GM23248 (cell line): ENCODE data around the gene RARS2. TPM values are rescaled to one million over a fixed set of nuclear protein-coding genes. Genes with fewer than 3 reads are reported as not detected.

Experiments used
- DNase-seq: peaks from one replicate; pipeline ENCODE4 v3.0.0-alpha.2; 2015
- H2AFZ ChIP-seq: fragments of 200-600 bp; sonication (generic); 2 replicates; pipeline ENCODE4 v1.6.1; 2016; ENCODE audit warnings: antibody characterized with exemption
- H3F3A ChIP-seq: fragments of 200-600 bp; sonication (generic); 2 replicates; pipeline ENCODE4 v1.6.1; 2016; ENCODE audit warnings: mild to moderate bottlenecking, antibody characterized with exemption, mixed run types; ENCODE audit not compliant: insufficient read depth
- H3K27ac ChIP-seq: fragments of 200-600 bp; sonication (generic); 2 replicates; pipeline ENCODE4 v1.5.1; 2016; ENCODE audit warnings: mild to moderate bottlenecking
- H3K27me3 ChIP-seq: fragments of 200-600 bp; sonication (generic); replicated peaks from 2 replicates; pipeline ENCODE4 v1.6.1; 2016; ENCODE audit warnings: mild to moderate bottlenecking; ENCODE audit not compliant: insufficient read depth
- H3K36me3 ChIP-seq: fragments of 200-600 bp; sonication (generic); 2 replicates; pipeline ENCODE4 v1.6.1; 2016; ENCODE audit warnings: low read depth, mild to moderate bottlenecking
- H3K4me1 ChIP-seq: fragments of 200-600 bp; sonication (generic); 2 replicates; pipeline ENCODE4 v1.6.1; 2016; ENCODE audit warnings: mild to moderate bottlenecking; ENCODE audit not compliant: insufficient read depth
- H3K4me2 ChIP-seq: fragments of 200-600 bp; sonication (generic); one replicate; pipeline ENCODE4 v1.6.1; 2016; ENCODE audit warnings: mild to moderate bottlenecking; ENCODE audit not compliant: unreplicated experiment
- H3K4me3 ChIP-seq: fragments of 200-600 bp; sonication (generic); 2 replicates; pipeline ENCODE4 v1.5.1; 2016; ENCODE audit warnings: mild to moderate bottlenecking
- H3K79me2 ChIP-seq: fragments of 200-600 bp; sonication (generic); 2 replicates; pipeline ENCODE4 v1.6.1; 2016; ENCODE audit warnings: mild to moderate bottlenecking; ENCODE audit not compliant: insufficient read depth
- H3K9ac ChIP-seq: fragments of 200-600 bp; sonication (generic); 2 replicates; pipeline ENCODE4 v1.6.1; 2016; ENCODE audit warnings: mild to moderate bottlenecking
- H3K9me2 ChIP-seq: fragments of 200-600 bp; sonication (generic); 2 replicates; pipeline ENCODE4 v1.6.1; 2016; ENCODE audit warnings: mixed run types, mild to moderate bottlenecking, moderate library complexity; ENCODE audit not compliant: insufficient read depth
- H3K9me3 ChIP-seq: fragments of 200-600 bp; sonication (generic); one replicate; pipeline ENCODE4 v1.6.1; 2017; ENCODE audit warnings: low read depth
- H4K20me1 ChIP-seq: fragments of 200-600 bp; sonication (generic); 2 replicates; pipeline ENCODE4 v1.6.0; 2016; ENCODE audit not compliant: insufficient read depth
- EZH2 ChIP-seq: fragments of 200-600 bp; sonication (generic); IDR thresholded peaks from 2 replicates; pipeline ENCODE4 v1.6.1; 2018; ENCODE audit warnings: antibody characterized with exemption, mild to moderate bottlenecking; ENCODE audit not compliant: insufficient read depth, poor library complexity, severe bottlenecking
- EZH2phosphoT487 ChIP-seq: fragments of 200-600 bp; sonication (generic); IDR thresholded peaks from 2 replicates; pipeline ENCODE4 v1.6.1; 2018; ENCODE audit warnings: antibody characterized with exemption, moderate library complexity, mild to moderate bottlenecking, low read depth; ENCODE audit not compliant: insufficient read depth
- WGBS, 2 experiments: methylation state at CpG; one replicate each; pipeline ENCODE4 v1.1.6; 2015 to 2017; ENCODE audit warnings: low lambda C conversion rate in 2 of 2, low coverage in 1 of 2; ENCODE audit errors: missing lambda C conversion rate in 2 of 2; 5-methylcytosine and 5-hydroxymethylcytosine counted together
- in situ Hi-C: fragments of 300-500 bp; cut with MboI; formaldehyde crosslinking; loops from 2 replicates; pipeline ENCODE4 v1.15.0; 2020
- polyA plus RNA-seq: library from polyadenylated mRNA; unstranded; fragments of >200 nt; fragmentation: Nextera tagmentation; extraction: Ambion mirVana; gene quantifications from 2 replicates; pipeline ENCODE4 v1.2.1, GENCODE V29; 2016
- total RNA-seq: library from RNA; depleted of rRNA; stranded (reverse); fragments of >200 nt; shearing (Covaris generic); gene quantifications from 2 replicates; pipeline ENCODE4 v1.2.3, GENCODE V29; 2014

Gene RARS2
- total and polyA plus RNA-seq, 2 experiments from 2014 or later = 38.7 to 77.3 TPM

- H3K9ac ChIP-seq = no peak overlapping the region
- no peaks in the 10 kb centered on the region for H3K27me3 ChIP-seq
- no peak overlapping the region for H2AFZ ChIP-seq
- H4K20me1 ChIP-seq = no peaks in the 10 kb centered on the region
- H3F3A ChIP-seq = no peaks in the 10 kb centered on the region
- no peaks in the 10 kb centered on the region for H3K9me3 ChIP-seq
- no peak for TF ChIP-seq EZH2
- no peak for TF ChIP-seq EZH2phosphoT487
- H3K4me1 ChIP-seq = no peaks in the 10 kb centered on the region
- WGBS, 2 experiments = 68 to 70% methylated on average over 4 of the region's 4 CpGs
- H3K4me2 ChIP-seq = no peak overlapping the region
- H3K36me3 ChIP-seq = peaks cover 74% of the 10 kb centered on the region
- in situ Hi-C loops = no loop called here
- no peak overlapping the region for H3K4me3 ChIP-seq
- peaks cover 22% of the 10 kb centered on the region; the same call in 1 of the 2 replicates for H3K79me2 ChIP-seq
- no peak for DNase-seq
- no peak overlapping the region for H3K27ac ChIP-seq
- H3K9me2 ChIP-seq = no peaks in the 10 kb centered on the region
Measured at GRCh38 chr6:87543696-87544473, 45.9 kb downstream of the RARS2 start.

- no peak for DNase-seq
Measured at GRCh38 chr6:87541744-87542143, 48.0 kb downstream of the RARS2 start.

GRCh38 chr6:87541041-87541440 is 48.7 kb downstream of the RARS2 start:
- no peaks in the 10 kb centered on the region for H3K9me2 ChIP-seq
- no peak overlapping the region for H3K27ac ChIP-seq
- no peaks in the 10 kb centered on the region for H3K9me3 ChIP-seq
- no peak overlapping the region for H3K4me2 ChIP-seq
- in situ Hi-C loops = no loop called here
- no peak for DNase-seq
- H3F3A ChIP-seq = no peaks in the 10 kb centered on the region
- WGBS, 2 experiments = 98 to 100% methylated on average over 1 of the region's 1 CpG
- peaks cover 9% of the 10 kb centered on the region; the same call in 1 of the 2 replicates for H3K4me1 ChIP-seq
- H3K36me3 ChIP-seq = peaks cover 70% of the 10 kb centered on the region
- H3K79me2 ChIP-seq = peaks cover 16% of the 10 kb centered on the region
- TF ChIP-seq EZH2phosphoT487 = no peak
- no peak for TF ChIP-seq EZH2
- H2AFZ ChIP-seq = no peak overlapping the region
- H3K4me3 ChIP-seq = no peak overlapping the region
- H3K9ac ChIP-seq = no peak overlapping the region
- H3K27me3 ChIP-seq = no peaks in the 10 kb centered on the region
- no peaks in the 10 kb centered on the region for H4K20me1 ChIP-seq

More at GRCh38 chr6:87541744-87542143, 48.0 kb downstream of the RARS2 start:
- Histone ChIP-seq H3K4me2 (no peak overlapping the region), H3K9me3 (no peaks in the 10 kb centered on the region), H3K9me2 (no peaks in the 10 kb centered on the region), H3K4me3 (no peak overlapping the region), H3F3A (no peaks in the 10 kb centered on the region), H4K20me1 (no peaks in the 10 kb centered on the region), H3K9ac (no peak overlapping the region), H3K4me1 (peaks cover 7% of the 10 kb centered on the region; the same call in 1 of the 2 replicates), H3K27me3 (no peaks in the 10 kb centered on the region), H3K79me2 (peaks cover 13% of the 10 kb centered on the region), H3K27ac (no peak overlapping the region), H3K36me3 (peaks cover 68% of the 10 kb centered on the region), H2AFZ (no peak overlapping the region)
- TF ChIP-seq EZH2 = no peak
- 78 to 80% methylated on average over 2 of the region's 2 CpGs for whole genome bisulfite sequencing, 2 experiments
- in situ Hi-C loops = no loop called here

- Histone ChIP-seq H2AFZ (no peak overlapping the region), H3K9ac (no peak overlapping the region), H4K20me1 (no peaks in the 10 kb centered on the region), H3F3A (no peaks in the 10 kb centered on the region), H3K27ac (no peak overlapping the region), H3K4me1 (peaks cover 9% of the 10 kb centered on the region; the same call in 1 of the 2 replicates), H3K4me3 (no peak overlapping the region), H3K27me3 (no peaks in the 10 kb centered on the region), H3K4me2 (no peak overlapping the region), H3K9me3 (no peaks in the 10 kb centered on the region), H3K9me2 (no peaks in the 10 kb centered on the region), H3K36me3 (peaks cover 65% of the 10 kb centered on the region), H3K79me2 (peaks cover 20% of the 10 kb centered on the region)
- in situ Hi-C loops = no loop called here
- no peak for DNase-seq
- TF ChIP-seq EZH2phosphoT487 (no peak), EZH2 (no peak)
- WGBS, 2 experiments = 97 to 99% methylated on average over 4 of the region's 4 CpGs
Measured at GRCh38 chr6:87540539-87540938, 49.2 kb downstream of the RARS2 start.
